GM18517 (cell line): ENCODE measurements around the gene RGS1.

Experiments used
- ATAC-seq: cut with Tn5 transposase; IDR thresholded peaks from one replicate; pipeline ENCODE4 v1.9.1; 2021; ENCODE audit warnings: mild to moderate bottlenecking, moderate library complexity; ENCODE audit not compliant: unreplicated experiment

The RGS1 gene

DNA sequence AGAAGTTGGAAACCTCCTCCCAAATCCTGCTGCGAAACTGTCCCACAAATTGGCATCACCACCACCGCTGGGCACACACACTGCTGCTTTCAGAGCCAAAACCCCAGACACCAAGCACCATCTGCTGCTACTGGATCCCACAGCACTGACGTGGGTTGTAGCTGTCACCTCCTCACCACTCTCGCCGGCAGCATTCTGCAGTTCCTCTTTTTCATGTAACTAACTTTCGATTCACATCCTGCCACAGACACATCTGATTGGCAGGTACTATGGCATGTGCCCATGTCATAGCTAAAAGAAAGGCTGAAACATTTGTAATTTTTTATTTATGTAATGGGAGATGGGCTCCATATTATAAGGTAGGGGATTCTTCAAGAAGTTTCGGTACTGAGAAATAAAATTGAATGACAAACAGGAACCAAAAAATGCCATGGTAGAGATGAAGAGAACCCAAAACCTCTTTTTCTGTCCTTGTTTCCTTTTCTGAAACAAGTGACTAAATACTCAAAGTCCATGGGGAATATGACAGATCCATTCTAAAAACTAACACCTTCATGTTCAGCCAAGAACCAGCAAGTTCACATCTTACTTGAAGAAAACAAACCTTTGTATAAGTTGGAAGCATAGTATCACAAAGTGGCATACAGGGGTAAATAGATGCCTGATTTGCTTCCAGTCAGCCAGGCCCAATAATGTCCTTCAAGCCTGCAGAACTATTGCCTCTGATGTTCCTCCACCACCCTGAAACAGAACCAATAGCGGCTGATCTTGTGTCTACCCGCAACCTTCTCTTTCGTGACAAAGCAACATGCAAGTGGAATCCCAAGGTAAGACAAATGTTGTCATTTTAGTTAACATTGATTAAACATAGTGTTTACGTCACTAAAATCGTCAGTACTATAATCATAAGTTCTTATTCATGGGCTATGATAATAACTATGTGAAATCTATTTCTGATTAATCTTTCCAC lies 33.8 kb downstream of the RGS1 start:
- ATAC-seq = peak; percentile 99

DNA sequence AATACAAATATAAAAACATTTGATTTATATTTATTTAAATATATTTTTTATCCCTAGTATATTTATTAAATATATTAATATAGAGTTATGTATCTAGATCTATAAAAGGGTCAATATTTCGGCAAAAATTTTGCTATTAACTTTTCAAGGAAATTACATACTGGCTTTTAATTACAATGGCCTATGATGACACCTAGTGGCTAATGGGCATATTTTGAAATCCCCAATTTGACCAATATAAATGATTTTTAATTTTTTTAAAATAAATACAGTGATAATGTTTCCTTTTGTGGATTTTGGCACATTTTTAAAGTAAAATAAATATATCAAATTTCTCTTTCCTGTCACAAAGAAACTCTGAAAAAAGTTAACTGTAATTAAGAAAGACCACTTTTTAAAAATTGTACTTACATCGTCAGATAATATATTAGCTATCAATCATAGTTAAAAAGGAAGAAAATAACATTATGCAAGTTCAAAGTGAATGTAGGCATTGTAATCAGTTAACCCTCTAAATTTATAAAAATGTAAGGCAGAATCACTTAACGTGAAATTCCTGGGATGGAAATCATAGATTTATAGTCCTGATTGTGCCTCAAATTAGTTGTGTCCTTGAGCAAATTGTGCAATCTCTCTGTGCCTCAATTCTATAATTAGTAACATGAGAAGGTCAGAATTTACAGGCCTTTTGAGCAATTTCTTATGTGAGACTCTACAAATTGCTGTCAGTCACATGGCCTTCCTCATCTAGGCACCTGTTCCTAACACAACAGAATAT lies 34.7 kb downstream of the RGS1 start:
- ATAC-seq = no peak

- peak; percentile 67 for ATAC-seq
Observed at GRCh38 chr1:192615055-192615454, 39.5 kb downstream of the RGS1 start.

GRCh38 chr1:192620071-192620635 lies 44.6 kb downstream of the RGS1 start:
- ATAC-seq = no peak

GRCh38 chr1:192626366-192627179 lies 51.0 kb downstream of the RGS1 start:
- ATAC-seq = peak; percentile 92

DNA sequence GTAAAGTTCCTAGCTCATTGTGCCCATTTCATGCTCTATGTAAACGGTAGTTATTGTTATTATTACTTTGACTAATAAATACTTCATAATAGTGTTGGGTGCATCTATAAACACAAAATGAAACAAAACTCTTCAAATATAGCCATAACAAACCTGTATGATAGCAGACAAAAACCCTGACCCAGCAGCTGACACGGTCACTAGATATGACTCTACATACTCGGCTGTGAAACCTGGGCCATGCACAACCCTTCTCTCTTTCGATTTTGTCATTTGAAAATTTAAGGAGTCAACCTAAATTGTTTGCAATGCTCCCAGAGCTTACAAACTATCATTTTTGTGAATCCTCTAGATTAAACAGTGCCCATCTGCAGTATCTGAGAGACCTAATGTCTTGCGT lies 52.3 kb downstream of the RGS1 start:
- peak; percentile 40 for ATAC-seq

GRCh38 chr1:192628396-192629057 lies 53.0 kb downstream of the RGS1 start:
- ATAC-seq = no peak

DNA sequence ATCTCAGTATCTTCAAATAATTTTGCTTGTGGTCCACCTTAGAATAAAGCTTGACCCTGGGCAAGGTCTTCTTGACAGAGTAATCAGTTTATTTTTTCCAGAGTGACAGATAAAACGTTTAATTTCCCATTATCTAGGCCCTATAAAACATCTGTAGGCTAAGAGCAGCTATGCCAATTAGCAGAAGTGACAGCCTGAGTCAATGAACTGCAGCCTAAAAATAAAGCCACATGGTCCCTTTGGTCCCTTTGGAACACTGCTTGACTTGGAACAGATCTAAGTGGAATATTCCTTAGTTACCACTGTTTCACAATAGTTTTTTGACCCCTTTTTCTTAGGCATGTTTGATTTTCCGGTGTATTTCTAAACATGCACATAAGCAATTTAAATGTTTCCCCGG lies 54.0 kb downstream of the RGS1 start:
- no peak for ATAC-seq
